CD4-positive, alpha-beta T cell treated with Interleukin-15 for 4 hours (primary cell): ENCODE results near the gene GNPTAB.
"Not testable (repeated sequence)": the region's sequence is repeated elsewhere in the genome, so short reads cannot be mapped to it uniquely, and the experiment has no call there.

Source experiments
- DNase-seq: peaks from one replicate; pipeline ENCODE4 v3.0.0-alpha.2; 2020; ENCODE audit warnings: low spot score

GNPTAB gene

DNA sequence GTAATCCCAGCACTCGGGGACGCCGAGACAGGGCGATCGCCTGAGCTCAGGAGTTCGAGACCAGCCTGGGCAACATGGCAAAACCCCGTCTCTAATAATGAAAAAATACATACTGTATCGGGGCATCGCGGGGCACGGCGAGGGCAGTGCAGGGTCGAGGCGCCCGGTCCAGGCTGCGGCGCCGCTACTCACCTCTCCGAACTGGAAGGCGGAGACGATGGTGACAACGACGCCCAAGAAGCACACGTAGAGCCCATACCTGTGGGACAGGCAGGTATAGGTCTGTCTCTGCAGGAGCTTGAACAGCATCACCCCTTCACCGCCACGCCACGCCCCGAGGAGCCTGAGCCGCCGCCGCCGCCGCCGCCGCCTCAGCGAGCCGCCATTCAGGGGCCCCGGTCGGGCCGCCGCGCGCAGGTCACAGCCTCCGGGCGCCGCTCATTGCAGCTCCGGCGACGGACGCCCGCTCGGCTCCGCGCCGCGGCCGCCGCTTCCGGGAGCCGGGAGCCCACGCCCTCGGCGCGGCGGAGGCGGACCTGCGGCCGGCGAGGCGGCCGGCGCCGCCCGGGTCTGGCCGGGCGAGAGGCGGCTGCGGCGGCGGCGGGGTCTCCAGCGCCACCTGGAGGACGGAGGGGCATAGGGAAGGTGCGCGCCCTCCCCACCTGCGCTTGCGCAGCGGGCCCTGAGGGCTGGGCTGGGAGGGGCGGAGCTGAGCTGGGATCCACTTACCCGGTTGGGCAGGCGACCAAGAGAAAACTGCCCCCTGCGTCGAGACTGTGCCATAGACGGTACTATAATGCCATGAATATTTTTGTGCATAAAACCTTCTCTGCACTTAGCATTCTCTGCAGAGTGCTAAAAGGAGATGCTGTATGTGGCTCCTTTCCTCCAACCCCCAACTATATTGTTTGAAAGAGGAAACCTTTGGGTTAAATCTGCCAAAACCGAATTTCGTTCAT is at the start of gene GNPTAB:
Gene GNPTAB (minus strand): TSS at position 593 of the 959 bp plus-strand sequence. CDS start 284 bp downstream, at position 309.
- DNase-seq, result peak; percentile 96

DNA sequence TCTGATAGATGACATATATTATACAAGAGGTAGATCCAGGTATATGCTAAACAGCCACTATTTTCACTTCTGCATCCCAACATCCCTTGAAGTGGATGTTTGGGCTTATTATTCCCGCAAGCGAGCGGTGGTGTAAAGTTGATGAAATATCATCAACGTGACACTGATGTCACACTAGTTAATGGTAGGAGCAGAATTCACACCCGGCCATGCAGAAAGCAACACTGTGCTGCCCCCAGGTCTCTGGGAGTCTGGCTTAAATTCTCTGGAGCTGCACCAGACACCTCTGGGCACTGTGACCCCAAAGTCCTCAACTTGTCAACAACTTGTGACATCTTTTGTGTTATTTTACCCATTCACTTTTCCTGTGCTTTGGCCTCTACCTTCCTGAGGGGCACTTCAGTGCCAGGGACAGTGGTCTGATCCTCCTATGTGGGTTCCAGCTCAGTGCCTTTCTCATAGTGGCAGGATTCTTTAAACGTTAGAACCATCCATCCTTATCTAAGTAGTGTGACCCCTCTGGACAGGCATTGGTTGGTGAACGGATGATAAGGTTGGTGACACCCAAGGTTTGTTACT is 47.6 kb upstream of the GNPTAB start:
- DNase-seq, result no peak

DNA sequence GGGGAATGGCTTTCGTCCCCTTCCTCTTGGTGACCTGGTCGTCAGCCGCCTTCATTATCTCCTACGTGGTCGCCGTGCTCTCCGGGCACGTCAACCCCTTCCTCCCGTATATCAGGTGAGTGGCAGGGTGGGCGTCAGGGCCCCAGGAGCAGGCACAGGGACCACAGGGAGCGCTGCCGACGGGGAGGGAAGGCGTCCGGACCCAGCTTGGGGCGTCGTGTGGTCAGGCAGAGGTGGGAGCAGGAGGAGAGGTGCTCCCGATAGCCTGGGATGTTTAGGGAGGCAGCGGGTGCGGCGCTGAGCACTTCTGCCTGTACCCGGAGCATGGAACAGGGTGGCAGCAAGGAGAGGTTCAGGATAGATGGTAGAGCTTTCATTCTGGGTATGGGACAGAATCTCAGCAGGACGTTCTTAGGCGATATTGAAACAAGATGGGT is 47.1 kb upstream of the GNPTAB start:
- no peak for DNase-seq

- peak; percentile 72 for DNase-seq
These were observed 46.4 kb upstream of the GNPTAB start, which contains the start of gene DRAM1 for GRCh38 chr12:101876861-101877805. TSS of gene DRAM1 (plus strand) at chr12:101877580. CDS start at chr12:101877790, 210 bp downstream.

DNA sequence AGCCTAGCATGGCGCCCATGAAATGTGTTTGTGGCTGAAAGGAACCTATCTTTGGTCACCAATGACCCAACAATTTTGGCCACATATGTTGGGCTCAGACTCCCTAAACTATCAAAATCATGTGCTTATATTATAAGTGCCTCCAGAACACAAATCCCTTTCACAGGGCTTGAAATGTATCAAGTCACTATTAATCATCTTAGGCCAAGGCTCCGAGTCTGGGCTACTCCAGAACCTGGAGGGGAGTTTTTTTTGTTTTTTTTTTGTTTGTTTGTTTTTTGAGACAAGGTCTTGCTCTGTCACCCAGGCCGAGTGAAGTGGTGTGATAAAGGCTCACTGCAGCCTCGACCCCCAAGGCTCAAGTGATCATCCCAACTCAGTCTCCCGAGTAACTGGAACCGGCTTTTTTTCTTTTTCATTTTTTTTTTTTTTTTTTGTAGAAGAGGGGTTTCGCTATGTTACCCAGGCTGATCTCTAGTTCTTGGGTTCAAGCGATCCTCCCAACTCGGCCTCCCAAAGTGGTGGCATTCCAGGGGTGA is 45.6 kb upstream of the GNPTAB start:
- no peak for DNase-seq

DNA sequence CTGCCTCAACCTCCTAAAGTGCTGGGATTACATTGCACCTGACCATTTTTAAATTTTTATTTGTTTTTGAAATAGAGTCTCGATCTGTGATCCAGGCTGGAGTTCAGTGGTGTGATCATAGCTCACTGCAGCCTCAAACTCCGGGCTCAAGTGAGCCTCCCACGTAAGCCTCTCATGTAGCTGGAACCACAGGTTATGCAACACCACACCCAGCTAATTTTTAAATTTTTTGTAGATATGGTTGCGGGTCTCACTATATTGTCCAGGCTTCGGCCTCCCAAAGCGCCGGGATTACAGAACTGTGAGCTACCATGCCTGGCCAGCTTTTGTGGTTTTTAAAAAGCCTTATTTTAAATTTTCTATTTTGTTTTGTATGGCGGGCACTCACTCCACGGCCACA is 44.4 kb upstream of the GNPTAB start:
- no peak for DNase-seq

GRCh38 chr12:101870925-101871324 is 40.2 kb upstream of the GNPTAB start:
- no peak for DNase-seq

DNA sequence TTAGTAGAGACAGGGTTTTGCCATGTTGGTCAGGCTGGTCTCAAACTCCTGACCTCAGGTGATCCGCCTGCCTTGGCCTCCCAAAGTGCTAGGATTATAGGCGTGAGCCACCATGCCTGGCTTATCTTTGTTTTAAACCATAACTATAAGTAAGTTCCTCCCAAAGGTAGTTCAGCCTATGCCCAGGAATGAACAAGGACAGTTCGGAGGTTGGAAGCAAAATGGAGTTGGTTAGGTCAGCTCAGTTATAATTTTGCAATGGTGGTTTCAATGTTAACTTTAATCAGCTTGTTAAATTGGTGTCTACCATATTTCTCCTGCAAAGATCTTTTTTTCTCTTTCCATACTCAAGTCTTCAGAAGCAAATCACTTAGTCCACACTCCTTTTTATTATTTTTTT is 36.9 kb upstream of the GNPTAB start:
- DNase-seq, result not testable (repeated sequence)

- no peak for DNase-seq
These were observed 36.0 kb upstream of the GNPTAB start for GRCh38 chr12:101866615-101867373.

- DNase-seq, result no peak
These were observed 33.2 kb upstream of the GNPTAB start for GRCh38 chr12:101863981-101864380.

DNA sequence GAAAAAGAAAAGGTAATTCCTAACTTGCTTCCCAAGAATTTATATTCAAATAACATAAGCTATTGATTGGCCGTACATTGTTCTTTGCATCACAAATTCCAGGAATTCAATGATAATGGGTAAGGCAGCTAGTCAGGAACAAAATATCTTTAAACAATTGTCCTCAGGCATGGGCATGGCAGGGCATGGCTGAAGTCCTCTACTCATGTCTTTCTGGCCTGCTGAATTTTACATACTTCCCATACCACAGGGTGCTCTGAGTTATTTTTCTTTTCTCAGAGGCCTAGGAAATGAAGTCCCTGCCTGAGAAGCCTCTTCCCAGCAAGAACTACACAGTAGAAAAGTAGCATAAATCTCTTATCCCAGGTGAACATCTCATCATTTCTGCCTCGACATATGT is 31.5 kb upstream of the GNPTAB start:
- DNase-seq, result no peak

GRCh38 chr12:101861688-101862087 is 30.9 kb upstream of the GNPTAB start:
- DNase-seq, result not testable (repeated sequence)

GRCh38 chr12:101859664-101860607 is 29.2 kb upstream of the GNPTAB start:
- no peak for DNase-seq

DNA sequence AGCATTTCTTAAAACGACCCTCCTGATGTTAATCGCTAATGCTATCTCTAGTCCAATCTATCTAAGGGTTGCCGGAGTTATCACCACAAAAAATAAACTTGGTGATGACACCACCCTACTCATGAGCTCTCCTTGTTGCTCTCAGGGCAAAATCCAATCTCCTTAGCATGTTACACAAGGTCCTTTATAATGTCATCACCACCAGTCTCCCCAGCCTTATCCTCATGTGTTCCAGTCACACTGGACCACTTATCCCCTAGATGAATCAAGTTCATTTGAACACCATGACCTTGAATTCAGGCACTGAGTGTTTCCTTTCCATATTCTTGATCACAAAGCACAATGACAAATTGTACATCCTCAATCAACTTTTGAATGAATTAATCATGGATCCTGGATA is 27.6 kb upstream of the GNPTAB start:
- no peak for DNase-seq

GRCh38 chr12:101857043-101857558 is 26.3 kb upstream of the GNPTAB start:
- no peak for DNase-seq

GRCh38 chr12:101856614-101857013 is 25.9 kb upstream of the GNPTAB start:
- not testable (repeated sequence) for DNase-seq

- no peak for DNase-seq
These were observed 25.2 kb upstream of the GNPTAB start for GRCh38 chr12:101855976-101856375.

DNA sequence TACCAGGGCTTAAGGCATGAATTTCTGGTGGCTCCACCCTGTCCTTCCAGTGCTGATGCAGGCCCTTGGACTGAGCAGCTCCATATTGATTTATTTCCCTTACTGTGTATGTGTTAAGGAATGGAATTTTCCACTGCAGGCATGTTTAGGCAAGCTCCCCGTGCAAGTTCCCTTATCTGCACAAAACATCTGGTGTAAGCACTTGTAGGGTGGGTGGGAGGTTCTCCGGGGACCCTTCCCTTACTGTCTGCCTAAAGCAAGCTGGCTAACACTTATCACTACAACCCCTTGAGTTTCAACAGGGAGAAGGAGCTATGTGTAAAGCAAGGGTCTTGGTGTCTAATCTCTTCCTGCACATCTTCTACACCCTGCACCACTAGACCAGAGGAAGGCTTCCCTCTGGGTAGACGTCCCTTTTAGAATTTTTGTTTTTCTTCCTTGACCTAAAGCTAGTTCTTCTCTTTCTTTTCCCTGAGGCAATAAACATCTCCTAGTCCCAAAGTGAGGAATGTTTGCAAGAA is 24.7 kb upstream of the GNPTAB start:
- no peak for DNase-seq

DNA sequence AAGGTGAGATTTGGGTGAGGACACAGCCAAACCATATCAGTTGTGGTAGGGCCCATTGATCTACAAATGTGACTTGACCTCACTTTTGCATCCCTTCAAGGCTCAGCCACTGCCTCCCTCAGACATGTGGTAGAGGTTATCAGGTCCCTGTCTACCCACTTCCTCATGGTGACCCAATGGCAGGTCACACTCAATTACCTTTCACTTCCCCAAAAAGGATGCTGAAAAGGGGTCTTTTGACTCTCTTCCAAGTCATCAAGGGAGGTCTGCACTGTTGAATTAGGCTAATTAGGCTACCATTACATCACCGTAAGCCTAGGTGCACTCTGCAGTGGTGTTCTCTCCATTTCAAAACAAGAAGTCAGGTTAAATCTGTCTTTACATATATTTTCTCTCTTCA is 24.0 kb upstream of the GNPTAB start:
- DNase-seq, result no peak
